SIG-M5 (cell line): ENCODE measurements around the gene ACVRL1.

Experiments used
- DNase-seq: peaks from one replicate; lab custom pipeline; 2025; lab: John Stamatoyannopoulos, UW

Gene ACVRL1

DNA sequence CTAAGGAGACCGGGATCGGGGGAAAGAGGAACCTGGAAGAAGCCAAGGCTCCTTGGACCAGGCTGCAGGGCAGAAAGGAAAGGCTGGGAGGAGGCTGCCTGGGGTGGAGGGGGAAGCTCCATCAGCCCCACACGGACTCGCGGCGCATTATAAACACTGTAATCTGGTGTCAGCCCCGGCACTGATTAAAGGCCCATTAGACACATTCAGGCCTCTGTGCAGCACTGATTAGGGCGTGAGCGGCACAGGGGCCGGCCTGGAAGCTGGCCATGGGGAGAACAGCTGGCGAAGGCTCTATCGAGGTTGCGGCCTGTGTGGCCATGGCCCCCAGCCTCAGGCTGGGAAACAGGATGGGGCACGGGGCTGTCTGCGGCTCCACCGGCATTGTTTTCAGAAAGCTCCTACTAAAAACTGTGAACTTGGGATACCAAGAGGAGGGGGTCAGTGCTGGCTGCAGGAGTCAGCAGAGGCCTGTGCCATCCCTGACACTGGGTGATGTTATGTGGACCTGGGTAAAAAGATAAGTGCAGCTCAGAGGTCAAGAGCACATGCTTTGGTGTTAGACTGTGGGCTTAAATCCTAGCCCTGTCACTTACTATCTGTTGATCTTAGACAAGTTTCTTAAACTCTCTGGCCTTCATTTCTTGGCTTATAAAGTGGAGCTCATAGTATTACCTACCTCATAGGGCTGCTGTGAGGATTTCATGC, 10.6 kb downstream of the ACVRL1 start:
- DNase-seq = no peak

DNA sequence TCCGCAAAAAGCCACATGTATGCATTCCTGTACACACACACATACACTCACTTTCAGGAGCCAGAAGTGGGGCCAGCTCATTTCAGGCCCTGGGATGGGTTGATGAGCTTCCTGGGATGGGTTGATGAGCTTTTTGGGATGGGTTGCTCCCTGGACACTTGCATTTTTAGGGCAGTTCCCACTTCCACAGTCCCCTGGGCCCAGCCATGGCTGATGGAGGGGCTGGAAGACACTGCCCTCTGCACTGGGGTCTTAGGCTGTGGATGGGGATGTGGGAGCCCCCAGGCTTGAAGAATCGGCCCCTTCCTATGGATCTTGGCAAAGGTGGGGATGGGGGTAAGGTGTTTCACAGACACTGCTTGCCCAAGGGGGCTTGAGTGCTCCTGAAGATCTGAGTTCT, 12.7 kb downstream of the ACVRL1 start:
- DNase-seq = no peak

DNA sequence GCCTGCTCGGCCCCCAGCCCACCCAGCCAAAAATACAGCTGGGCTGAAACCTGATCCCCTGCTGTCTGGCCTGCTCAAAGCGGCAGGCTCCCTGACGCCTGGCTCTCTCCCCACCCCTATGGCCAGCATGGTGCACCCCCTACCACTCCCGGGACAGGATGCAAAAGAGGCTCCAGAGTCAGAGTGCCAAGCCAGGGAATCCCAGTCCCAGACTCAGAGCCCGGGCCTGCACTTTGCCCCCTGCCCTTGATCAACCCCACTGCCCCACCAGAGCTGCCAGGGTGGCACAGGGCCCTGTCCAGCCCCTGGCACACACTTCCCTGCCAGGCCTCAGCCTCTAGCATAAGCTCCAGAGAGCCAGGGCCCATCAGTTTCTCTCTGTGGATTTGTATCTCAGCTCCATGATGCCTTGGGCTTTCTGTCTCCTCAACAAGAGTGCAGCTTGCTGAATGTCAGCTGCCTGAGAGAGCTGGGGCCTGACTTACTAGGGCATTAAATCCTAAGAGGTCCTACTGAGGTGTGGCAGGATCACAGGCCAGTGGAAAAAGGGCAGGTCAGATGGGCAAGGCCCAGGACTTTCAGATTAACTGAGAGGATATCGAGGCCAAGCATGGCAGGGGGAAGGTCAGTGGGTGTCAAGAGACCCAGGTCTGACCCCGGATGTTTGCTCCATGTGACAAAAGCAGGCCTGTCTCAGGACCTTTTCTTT, 13.9 kb downstream of the ACVRL1 start:
- DNase-seq = no peak

DNA sequence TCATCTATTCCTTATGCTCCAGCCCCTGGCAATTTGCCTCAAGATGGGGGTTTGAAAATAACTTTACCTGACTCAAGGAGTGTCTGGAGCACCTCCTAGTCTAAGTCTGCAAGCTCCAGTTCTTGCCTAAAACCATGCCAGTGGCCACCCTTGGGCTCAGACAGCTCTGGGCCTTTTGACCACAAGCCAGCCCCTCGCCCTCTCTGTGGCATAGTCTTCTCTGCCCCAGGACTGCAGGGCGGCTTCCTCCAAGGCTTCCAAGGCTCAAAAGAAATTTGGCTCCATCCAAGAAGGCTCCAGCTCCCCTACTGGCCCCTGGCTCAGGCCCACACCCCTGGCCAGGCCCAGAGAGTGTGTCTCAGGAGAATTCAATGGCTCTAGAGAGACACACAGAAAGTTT, 14.8 kb downstream of the ACVRL1 start:
- DNase-seq = no peak

DNA sequence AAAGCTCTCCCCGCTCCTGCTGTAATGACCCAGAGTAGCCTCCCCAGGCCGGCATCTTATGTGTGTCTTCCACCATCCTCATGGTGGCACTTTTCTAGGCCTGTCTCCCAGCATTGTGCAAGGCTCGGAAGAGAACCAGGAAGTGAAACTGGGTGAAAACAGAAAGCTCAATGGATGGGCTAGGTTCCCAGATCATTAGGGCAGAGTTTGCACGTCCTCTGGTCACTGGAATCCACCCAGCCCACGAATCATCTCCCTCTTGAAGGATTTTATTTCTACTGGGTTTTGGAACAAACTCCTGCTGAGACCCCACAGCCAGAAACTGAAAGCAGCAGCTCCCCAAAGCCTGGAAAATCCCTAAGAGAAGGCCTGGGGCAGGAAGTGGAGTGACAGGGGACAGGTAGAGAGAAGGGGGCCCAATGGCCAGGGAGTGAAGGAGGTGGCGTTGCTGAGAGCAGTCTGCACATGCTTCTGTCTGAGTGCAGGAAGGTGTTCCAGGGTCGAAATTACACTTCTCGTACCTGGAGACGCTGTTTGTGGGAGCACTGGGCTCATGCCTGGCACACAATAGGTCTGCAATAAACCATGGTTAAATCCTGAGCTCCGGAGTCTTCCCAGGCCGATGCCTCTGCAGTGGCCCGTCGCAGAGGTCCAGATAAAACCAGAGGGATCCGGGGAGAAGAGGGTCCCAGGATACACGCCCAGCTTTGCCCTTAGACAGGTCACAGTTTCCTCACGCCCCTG, 15.6 kb downstream of the ACVRL1 start:
- peak; percentile 71 for DNase-seq

DNA sequence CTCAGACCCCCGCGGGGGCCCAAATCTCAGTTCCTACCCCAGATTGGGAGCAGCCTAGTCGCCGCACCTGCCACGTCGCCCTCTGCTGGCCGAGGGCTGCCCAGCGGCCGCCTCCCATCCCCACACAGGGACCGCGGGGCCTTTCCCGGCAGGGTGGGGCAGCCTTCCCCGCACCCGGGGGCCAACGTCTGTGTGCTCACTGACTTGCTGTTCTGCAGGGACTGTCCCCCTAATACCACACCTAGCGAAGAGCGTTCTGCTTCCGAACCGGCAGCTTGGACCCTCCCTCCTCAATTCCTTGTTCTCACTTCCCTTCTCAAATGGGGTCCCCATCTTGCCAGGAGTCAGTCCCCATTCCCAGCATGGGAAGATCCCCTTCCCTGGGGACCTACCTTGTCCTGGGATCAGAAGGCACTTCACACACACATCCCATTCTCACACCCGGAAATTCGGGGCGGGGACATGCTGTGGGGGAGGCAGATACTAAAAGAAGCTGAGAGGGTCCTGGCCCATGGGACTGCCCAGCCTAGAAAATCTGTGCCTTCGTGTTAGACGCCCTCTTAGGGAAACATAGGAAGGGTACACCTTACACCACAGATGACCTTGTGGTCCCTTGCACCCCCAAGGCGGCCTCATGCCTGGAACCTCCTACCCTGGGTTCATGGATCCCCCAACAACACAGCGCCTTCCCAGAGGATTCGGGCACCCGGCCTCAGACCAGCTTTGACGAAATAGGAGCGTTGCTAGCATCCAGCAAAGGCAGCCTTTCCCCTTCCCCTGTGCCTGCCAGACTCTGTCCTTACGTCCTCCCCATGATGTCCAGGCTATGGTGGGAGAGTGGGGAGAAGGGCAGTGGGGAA, 16.4 kb downstream of the ACVRL1 start:
- no peak for DNase-seq

DNA sequence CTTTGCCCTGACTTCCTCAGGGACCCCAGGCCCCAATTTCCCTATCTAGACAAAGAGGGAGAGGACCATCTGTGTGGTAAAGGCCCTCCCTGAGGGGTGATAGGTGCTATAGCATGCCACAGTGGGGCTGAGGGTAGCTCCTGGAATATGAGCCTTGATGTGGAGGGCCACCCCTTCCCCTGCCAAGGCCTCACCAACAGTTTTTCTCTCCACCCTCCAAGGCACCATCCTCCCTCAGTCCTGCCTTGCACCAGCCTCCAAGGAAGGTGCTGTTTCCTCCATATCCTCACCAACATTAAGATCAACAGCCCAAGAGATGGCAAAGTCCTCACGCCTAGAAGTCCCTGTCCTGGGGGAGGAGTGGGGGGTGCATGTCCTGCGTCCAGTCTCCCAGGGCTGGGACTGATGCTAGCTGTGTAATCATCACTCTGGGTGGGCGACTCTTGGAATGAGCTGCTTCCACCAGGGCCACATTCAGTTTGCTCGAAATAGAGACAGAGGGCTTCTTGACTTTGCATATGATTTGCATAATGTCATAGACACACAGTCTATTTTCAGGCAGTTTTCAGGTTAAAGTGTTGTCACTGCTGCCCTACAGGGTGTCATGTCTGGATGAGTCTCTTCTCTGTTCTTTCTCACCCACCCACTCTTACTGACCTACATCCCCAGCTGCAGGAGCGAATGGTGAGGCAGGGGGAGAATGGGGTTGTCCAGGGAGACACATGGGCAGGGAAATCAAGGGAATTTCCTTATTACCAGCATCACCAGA, 17.4 kb downstream of the ACVRL1 start:
- no peak for DNase-seq

DNA sequence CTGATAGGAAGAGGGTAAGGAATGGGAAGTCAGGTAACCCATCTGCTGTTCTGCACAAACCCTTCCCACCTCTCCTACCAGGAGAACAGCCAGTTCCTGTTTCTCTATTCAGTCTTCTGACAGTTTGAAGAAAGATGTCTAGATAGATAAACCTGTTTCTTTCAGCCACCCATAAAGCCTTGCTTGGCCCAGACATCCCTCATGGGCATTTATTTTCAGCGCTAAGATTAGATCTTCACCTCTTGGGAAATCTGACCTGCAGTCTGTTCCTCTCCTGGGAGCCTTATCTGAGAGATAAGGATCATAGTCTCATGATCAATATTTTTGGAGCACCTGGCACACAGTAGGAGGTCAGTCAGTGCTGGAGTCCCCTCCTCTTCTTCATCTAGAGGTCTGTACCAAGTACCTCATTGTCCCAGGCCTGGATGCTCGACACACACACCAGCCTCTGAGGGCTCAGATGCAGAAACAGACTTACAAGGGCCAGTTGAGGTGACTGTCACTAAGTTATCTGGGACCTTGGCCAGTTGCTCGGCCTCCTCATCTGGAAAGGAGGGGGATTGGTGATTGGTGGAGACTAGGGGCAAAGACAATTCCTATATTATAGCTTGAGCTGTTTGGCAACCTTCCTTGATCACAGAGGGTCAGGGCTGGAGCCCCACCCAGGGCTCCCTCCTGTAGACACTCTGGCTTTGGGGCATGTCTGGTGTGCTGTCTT, 18.2 kb downstream of the ACVRL1 start:
- DNase-seq = no peak

DNA sequence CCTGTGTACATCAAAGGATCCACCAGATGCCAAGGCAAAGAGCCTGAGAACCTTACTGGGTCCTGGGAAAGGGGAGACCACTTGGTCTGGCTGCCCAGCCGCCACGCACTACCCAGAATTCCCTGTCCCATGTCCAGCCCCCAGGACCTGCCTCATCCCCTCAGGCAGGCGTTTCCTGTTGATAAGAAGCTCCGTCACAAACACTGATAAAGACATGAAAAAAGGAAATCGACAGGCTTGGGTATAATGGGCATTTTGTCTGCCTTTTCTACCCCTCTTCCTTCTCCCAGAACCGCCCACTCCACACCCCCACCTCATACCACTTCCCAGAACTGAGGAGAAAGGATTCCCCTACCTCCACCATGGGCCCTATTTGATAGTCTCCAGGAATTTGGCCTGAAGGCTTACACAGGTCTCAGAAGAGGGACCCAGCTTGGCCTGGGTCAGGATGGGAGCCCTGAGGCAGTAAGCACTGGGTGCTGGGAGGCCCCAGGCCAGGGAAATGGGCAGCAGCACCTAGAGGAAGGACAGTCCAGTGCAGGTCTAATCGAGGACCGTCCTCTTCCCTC, 18.8 kb downstream of the ACVRL1 start:
- no peak for DNase-seq

DNA sequence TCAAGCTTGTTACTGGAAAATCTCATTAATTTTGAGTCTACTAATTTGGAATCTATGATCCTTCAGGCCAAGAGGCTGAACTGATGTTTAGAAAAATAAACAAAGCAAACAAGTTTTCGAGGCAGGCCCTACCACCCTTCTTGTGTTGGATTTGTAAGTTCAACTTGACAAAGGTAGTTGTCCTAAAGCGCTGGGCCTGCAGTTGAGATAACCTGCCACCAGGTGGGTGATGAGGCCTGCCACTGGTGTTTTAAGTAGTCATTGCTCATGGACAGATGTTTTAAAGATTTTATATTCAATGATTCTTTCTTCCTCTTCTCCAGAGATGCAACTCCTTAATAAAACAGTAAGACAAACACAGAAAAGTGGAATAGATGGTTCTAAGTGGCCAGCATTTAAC, 19.4 kb downstream of the ACVRL1 start:
- DNase-seq = no peak

DNA sequence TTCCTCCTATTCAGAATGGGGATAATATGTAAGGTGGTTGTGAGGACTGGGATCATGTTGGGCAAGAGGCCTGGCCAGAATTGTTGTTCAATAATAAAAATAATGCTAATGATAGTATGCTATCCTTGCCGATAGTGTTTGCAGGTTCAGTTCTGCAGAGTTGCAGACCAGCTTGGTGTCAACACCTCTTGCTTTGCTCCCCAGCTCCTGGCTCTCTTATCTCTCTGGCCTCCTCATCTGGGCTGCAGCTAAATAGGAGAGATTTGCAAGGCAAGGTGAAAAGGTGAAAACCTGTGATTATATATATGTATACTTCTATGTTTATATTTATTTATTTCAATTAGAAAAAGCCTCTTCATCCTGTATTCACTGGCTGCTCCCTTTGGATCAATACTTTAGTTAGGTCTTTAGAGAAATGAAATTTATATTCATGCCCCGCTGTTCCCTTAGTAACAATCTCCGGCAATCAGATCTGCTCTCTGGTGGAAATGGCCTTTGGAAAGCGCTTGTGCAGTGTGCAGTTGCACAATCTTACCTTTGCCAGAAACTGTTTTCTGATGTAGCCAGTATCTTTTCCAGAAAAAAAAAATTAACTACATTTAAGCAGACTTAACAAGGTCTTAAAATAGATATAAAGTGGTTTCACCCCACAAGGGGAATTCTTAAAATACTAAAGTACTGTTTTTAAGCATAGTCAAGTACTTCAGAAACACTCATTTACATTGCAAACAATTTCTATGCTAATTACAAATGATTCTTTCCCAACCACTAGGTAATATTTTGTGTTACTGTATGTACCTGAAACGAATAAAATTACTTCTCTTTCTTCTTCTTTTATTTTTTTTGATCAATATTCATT, 25.1 kb downstream of the ACVRL1 start:
- DNase-seq = no peak

DNA sequence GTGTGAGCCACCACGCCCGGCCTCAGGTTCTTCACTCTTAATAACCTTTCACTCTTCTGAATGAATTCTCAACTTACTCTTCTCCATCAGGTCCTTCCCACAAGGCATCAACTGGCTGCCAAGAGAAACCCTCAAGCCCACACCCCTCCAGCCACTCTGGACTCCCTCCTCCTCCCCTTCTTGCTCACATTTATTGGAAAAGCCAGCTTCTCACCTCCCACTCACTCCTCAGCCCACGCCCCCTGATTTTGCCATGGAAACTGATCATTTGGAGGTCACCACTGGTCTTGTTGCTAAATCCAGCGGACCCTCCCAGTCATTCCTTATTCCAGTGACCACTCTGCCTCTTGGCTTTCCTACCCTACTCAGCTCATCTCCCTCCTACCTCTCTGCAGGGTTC, 26.8 kb downstream of the ACVRL1 start:
- no peak for DNase-seq

DNA sequence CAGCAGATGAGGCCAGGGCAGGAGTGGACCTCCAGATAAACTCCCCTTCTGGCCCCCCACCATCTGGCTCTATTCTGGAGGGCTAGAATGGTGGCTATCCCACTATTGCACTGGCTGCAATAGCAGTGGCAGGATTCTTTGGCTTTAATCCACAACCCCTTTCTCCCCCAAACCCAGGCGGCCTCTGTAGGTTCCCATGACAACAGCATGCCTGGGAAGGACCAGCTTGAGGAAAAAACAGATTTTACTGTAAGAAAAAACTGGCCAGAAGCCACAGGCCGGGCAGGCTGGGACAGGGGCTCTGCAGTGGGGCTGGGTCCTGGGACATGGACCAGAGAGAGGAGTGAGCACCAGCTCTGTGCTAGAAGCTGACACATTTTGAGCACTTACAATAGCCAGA, 30.6 kb downstream of the ACVRL1 start:
- DNase-seq = no peak

DNA sequence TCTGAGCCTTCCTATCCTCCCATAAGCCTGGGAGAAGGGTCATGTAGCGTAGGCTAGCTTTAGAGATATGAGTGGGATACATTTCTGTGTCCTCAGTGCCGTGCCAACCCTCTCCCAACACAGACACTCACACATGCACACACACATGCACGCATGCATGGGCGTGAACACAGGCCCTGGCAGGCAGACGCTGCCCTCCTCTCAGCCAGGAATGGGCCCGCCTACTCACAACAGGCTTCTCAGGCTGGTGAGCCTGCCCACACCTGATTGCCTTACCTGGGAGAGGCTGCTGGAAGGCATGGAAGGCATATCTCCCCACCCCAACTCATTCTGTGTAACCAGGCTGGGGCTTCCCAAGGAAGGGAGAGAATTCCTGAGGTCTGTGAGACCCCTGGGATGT, 31.4 kb downstream of the ACVRL1 start:
- no peak for DNase-seq

DNA sequence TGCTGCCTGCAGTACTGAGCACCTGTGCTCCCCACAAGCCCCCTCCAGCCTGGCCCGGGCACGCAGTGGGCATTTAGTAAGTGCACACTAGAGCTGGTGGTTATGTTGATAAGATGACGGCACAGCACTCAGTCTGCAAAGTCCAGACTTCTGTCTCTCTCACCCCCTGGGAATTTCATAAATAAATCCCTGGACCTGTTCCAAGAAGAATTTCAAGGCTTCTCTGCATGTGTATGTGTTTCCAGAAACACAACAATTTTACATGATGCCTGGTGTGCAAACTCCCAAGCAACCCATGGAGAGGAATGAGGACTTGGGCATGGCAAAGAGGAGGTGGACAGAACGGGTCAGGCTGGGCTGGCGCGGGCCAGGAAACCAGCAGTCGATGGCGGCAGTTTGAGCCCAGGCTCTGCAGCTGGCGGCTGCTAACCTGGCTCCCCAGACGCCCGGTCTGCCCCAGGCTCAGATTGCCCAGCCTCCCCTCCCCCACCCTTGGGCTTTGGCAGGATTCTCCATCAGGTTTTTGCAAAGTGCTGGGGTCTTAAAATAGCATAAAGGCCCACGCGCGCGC, 33.8 kb downstream of the ACVRL1 start:
- DNase-seq = no peak

DNA sequence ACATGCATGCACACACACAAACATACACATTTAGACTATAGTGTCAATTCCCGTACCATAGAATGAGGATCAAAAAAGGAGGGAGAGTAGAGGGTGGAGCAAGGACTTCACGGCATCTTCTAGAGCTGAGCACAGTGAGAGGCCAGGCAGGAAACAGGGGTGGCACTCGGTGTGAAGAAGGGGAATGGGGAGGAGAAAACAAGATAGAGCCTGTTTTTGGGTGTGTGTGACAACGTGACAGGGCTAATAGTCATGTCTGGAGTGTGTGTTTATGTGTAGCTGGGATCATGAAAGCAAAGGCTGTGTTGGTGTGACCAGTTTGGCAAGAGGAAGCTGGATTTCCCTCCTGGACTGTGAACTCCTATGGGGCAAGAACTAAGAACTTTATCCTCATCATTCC, 34.3 kb downstream of the ACVRL1 start:
- DNase-seq = no peak

DNA sequence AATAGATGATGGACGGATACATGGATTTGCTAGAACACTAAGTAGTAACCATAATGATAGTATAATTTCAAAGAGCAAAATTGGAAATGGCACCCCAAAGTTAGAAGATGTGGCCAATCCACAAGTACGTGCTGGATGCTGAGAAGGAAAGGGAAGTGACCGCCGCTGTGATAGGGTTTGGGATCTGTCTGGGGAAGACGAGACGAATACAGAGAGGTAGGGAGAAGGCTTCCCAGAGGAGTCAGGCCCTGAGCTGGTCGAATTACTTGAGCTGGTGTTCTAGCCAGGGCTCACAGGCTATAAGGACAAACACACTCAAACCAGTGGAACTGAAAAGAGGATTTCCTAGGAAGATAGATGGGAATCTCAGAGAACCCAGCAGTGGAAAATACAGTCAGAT, 34.8 kb downstream of the ACVRL1 start:
- DNase-seq = no peak

DNA sequence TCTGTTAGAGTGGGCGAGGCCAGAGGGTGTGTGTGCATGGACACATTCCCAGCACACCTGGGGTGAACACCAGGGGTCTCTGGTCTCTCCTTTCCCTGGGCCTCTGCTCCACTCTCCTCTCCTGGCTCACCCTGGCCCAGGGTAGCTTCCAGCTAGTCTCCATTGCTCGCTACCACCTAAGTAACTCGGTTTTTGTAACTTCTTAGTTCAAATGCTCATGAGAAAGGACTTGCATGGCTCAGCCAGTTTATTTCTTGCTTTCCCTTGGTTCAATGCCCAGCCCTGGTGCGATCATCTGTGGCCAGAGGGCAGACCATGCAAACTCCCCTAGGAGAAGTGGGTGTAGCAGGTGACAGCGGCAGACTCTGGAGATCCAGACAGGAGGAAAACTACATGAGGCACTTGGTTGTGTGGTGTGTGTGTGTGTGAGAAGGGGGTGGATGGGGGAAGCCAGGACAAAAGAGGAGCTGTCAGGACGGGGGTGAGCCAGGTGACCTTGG, 35.2 kb downstream of the ACVRL1 start:
- DNase-seq = no peak

DNA sequence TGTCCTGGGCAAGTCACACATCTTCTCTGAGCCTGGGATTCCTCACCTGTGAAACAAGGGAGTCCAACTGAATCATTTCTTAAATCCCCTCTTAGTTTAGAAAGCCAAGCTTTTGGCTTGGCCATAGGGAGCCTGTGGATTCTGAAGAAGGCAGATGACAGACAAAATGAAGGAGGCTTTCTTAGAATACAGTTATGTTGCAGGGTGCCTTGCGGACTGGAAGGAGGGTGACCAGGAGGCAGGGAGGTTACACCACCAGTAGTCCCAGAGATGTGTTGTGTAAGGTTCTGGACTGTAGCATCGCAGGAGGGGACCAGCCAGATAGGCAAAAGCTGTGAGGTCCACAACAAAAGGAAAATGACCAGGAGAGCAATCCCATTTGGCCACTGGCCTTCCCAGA, 36.0 kb downstream of the ACVRL1 start:
- DNase-seq = no peak
